Left colon (tissue), 2 donors: ENCODE results near the gene TSKS. TPM values are rescaled to one million over a fixed set of nuclear protein-coding genes. Genes with fewer than 3 reads are reported as not detected.

Experiments
- ATAC-seq: fragments of 200-7000 bp; cut with Tn5 transposase; one replicate; pipeline ENCODE4 v1.9.1; 2020; ENCODE audit warnings: mild to moderate bottlenecking, moderate library complexity
- DNase-seq, 2 donors: peaks; one replicate each; pipeline ENCODE4 v3.0.0-alpha.2; 2020
- intact Hi-C, 2 donors: fragments of 100-400 bp; cut with DNase I in 1 of 2; cut with micrococcal nuclease in 1 of 2; formaldehyde crosslinking; loops; one replicate each; pipeline versions ENCODE4 v1.11.2 to v1.14.0; 2022; cut with DNase I, micrococcal nuclease
- total RNA-seq, 2 donors: library from RNA; stranded (reverse); fragmentation: NEBNext Ultra II Directional; extraction: Animal tissue kit (Norgen Biotek cat#: 25700); gene quantifications; one replicate each; pipeline ENCODE4 v1.2.1, GENCODE V29; 2021
- donor health status: DM: no; HTN: no; CAD: no.
- donor health status: DM: yes; HTN: yes; CAD: no.

TSKS gene
- total RNA-seq, 2 donors from 2014 or later = 0.21 to 0.22 TPM

DNA sequence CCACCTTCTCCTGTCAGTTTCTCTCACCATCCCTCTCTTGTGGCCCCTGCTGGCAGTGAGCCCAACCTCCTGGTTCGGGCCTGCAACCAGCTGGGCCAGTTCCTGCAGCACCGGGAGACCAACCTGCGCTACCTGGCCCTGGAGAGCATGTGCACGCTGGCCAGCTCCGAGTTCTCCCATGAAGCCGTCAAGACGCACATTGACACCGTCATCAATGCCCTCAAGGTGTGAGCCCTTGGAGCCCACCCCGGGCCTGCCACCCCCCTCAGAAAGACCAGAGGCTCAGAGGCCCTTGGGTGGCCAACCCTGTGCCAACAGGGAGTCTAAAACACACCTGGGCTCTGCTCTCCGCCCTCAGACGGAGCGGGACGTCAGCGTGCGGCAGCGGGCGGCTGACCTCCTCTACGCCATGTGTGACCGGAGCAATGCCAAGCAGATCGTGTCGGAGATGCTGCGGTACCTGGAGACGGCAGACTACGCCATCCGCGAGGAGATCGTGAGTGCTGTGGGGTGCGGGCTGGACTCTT lies 36.2 kb upstream of the TSKS start:
- intact Hi-C loops = no loop called here
- DNase-seq (no peak), ATAC-seq (no peak)

DNA sequence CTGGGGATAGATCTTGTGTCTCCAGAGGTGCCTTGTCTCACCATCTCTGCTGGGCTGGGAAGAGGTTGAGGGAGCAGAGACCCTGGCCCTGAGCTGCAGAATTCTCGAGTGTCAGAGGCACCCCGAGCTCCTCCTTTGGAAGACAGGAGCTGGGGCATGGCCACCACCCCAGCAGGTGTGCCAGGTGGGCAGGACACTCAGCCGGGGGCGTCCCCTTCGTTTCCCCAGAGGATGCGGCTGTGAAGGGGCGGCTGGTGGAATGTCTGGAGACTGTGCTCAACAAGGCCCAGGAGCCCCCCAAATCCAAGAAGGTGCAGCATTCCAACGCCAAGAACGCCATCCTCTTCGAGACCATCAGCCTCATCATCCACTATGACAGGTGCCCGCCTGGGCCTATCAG lies 35.5 kb upstream of the TSKS start:
- intact Hi-C loops = no loop called here
- DNase-seq = no peak
- ATAC-seq = no peak

DNA sequence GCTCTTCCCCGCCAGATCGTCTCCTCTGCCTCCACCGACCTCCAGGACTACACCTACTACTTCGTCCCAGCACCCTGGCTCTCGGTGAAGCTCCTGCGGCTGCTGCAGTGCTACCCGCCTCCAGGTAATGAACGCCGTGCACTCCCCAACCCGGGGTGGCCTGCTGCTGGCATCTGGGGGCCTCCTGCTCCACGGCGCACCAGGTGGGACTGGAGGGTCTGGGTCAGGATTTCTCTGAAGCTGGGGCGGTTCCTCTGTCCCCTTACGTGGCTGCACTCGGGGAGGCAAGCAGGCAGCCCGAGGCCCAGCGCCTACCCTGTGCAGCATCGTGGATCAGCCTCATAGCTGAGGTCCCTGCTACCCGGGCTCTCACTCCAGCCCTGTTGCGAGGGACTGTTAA lies 32.5 kb upstream of the TSKS start:
- ATAC-seq (no peak), DNase-seq (no peak)
- intact Hi-C loops = no loop called here

DNA sequence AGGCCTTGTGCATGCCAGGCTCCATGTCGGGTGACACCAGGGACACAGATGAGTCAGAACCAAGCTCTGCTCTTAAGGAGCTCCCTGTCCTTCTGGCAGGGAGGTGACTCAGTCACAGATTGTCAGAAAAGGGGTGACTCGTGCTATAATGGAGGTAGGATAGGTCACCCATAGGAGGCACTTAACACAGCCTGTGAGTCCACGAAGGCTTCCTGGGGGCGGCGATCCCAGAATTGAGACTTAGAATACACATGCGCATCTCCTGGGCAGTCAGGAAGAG lies 30.4 kb upstream of the TSKS start:
- ATAC-seq = no peak
- intact Hi-C loops = no loop called here

DNA sequence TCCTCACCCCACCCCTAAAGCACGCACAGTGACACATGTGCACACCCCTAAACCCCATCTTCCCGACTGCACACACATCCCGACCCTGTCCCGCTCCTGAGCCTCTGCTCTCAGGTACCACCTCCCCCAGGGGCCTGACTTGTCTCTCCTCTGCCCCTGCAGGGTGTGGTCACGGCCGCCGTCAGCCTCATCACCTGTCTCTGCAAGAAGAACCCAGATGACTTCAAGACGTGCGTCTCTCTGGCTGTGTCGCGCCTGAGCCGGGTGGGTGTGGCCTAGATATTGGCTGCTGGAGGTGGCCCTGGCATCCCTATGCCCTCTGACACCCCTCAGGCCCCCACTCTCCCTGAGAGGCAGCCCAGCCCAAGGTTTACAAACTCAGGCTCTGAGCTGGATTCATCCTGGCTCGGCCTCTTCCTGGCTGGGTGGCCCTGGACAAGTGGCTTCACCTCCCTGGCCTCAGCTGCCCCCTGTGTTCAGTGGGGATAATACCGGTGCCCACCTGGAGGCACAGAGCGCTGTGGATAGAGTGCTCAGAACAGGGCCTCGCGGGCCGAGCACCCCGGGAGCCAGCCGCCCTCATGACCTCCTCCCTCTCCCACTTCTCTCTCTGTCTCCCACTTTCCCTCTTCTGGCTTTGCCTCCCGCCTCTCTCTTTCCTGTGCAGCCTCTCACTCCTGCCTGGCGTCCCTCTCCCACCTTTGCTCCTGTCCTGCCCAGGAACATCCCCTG lies 29.9 kb upstream of the TSKS start:
- ATAC-seq = no peak
- intact Hi-C loops = no loop called here

More for the DNA sequence above, 30.4 kb upstream of the TSKS start:
- DNase-seq = no peak

DNA sequence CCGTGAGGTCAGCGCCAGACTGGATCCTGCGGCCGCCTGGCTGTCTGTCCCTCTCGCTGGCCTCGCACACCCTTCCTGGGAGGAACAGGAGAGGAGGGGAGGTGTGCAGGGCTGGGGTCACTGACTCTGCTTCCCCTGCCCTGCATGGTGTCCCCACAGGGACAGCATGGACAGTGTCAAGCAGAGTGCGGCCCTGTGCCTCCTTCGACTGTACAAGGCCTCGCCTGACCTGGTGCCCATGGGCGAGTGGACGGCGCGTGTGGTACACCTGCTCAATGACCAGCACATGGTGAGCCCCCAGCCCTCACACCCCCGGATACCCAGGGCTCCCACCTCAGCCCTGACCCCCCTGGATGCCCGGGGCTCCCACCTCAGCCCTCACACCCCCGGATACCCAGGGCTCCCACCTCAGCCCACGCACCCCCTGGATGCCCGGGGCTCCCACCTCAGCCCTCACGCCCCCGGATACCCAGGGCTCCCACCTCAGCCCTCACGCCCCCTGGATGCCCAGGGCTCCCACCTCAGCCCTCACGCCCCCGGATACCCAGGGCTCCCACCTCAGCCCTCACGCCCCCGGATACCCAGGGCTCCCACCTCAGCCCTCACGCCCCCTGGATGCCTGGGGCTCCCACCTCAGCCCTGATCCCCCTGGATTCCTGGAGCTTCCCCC lies 28.8 kb upstream of the TSKS start:
- DNase-seq = no peak
- ATAC-seq = no peak
- intact Hi-C loops = no loop called here

More for the DNA sequence above, 29.9 kb upstream of the TSKS start:
- no peak for DNase-seq

DNA sequence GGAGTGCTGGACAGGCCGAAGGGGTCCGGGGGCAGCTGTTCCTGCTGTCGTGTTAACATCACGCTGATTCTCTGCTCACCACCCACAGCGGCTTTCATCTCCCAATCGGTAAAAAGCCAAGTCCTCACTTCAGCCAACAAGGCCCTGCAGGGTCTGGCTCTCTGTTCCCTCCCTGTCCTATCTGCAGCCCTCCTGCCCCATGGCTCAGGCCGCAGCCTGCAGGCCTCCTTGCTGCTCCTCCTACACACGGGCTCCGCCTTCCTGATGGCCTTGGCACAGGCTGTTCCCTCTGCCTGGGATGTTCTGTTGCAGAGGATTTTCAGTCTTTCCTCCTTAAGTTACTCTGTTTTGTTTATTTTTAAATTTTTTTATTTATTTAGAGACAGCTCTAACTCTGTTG lies 27.8 kb upstream of the TSKS start:
- DNase-seq = no peak
- ATAC-seq = no peak
- intact Hi-C loops = no loop called here

DNA sequence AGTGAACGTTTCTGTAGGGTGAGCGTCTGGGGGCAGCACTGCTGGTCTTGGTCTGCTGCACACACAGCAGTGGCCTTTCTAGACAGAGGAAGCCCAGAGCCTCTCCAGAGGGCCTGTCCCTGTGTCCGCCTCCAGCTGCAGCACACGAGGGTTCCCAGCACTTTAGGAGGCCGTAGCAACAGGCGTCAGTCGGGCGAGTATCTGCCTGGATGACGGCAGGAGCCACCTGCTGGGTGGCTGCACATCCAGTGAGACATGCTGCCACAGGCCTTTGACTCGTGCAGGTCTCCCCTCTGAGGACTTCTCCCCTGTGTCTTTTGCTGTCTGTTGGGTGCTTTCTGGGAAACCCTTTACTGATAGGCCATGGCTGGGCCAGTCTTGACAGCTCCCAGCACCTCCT lies 25.8 kb upstream of the TSKS start:
- ATAC-seq (no peak), DNase-seq (no peak)
- intact Hi-C loops = no loop called here

DNA sequence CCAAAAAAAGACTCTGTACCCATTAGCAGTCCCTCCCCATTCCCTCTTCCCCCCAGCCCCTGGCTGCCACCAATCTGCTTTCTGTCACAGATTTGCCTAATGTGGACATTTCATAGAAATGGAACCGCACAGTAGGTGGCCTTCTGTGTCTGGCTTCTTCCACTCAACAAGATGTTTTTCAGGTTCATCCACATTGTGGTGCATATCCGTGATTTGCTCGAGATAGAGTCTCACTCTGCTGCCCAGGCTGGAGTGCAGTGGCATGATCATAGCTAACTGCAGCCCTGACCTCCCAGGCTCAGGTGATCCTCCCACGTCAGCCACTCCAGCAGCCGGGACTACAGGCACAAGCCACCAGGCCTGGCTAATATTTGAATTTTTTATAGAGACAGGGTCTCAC lies 24.6 kb upstream of the TSKS start:
- intact Hi-C loops = no loop called here
- DNase-seq (no peak), ATAC-seq (no peak)

DNA sequence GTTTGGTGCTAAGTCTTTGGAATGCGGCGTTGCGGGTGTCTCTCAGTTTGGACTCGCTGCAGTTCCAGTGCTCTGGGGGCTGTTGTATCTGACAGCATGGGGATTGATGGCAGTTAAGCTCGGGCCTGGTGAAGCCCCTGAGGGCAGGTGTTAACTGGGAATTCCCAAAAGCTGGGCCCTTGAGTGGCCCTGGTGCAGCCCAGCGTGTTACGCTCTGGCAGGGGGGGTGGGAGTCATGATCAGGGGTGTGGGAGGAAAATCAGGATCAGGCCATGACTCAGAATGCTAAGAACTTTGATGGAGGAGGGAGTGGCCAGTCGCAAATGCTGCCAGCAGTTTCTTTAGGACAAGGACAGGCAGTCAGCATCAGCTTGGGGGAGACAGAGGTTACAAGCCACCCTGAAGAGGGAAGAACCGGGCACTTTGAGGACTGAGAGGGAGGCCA lies 23.3 kb upstream of the TSKS start:
- DNase-seq (no peak), ATAC-seq (peak; percentile 13)
- intact Hi-C loops = no loop called here

DNA sequence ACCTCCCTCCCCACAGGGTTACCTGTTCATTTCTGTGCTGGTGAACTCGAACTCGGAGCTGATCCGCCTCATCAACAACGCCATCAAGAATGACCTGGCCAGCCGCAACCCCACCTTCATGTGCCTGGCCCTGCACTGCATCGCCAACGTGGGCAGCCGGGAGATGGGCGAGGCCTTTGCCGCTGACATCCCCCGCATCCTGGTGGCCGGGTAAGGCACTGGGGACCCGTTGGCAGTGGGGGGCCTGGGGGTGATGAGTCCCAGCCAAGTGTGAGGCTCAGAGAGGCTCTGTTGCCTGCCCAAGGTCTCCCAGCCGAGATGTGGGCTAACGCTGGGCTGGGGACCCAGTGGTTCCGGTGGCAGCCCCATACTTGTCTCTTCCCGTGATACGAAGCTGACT lies 19.4 kb upstream of the TSKS start:
- DNase-seq (no peak), ATAC-seq (no peak)
- intact Hi-C loops = no loop called here

DNA sequence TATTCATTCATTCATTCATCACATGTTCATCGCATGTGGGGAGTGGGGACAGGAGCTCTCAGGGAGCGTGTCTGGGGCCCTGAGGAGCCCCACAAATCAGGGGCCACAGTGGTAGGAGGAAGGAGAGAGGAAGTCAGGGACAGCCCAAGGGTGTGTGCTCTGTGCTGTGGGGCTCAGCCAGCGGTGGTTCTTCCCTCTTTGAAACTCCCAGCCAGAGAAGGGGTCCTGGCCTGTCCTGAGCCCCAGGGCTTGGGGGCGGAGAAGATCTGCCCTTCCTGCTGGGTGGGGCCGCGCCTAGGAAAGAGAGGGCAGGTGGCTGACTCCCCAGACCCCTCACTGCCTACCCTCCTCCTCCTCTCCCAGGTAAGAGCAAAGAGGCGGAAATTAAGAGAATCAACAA lies 18.3 kb upstream of the TSKS start:
- DNase-seq (no peak), ATAC-seq (no peak)
- intact Hi-C loops = no loop called here

DNA sequence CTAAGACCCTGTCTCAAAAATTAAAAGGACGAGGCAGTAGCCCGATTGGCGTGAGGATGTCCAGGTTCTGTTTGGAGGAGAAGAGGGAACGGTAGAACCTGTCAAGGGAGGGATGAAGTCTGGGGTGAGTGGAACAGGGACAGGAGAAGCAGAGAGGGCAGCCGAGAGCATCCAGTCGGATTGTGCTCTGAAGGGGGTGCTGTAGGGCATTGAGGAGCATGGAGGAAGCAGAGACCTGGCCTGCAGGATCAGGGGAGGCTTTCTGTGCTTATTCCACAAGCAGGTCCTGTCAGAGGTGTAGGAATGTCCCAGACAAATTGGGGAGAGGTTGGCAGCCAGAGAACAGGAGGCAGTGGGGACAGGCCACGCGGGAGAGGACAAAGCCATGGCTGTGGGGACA lies 17.8 kb upstream of the TSKS start:
- DNase-seq = no peak
- no peak for ATAC-seq
- intact Hi-C loops = no loop called here

DNA sequence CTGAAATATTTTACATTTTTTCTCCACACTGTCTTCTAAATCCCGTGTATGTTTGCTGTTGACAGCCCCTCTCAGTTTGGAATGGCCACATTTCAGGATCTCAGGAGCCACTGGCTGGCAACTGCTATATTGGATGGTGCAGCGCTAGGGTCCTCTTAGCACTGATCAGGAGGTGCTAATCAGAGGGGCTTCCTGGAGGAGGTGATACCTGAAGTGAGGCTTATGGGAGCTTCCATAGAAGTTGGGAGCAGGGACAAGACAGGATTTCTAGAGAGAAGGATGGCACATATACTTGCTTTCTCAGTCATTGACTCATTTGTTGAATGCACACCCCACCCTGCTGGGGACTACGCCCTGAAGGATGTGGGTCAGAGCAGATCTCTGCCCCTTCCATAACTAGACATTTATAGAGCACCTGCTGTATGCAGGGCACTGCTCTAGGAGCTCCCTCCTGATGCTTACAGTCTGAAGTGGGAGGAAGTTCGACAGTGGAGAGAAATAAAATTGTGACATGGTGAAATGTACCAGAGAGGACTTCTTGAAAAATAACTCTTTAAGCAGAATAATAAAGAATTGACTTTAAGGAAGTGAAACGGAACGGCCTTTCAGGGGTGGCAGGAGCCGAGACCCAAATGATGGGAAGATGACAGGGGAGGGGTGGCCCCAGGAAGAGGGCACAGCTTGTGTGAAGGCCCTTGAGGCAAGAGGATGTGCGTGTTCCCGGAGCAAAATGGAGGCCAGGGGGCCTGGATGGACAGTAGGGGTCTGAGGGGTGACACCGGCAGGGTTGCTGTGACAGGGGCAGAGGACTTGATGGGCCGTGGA lies 16.8 kb upstream of the TSKS start:
- no peak for ATAC-seq
- DNase-seq = no peak
- intact Hi-C loops = no loop called here

DNA sequence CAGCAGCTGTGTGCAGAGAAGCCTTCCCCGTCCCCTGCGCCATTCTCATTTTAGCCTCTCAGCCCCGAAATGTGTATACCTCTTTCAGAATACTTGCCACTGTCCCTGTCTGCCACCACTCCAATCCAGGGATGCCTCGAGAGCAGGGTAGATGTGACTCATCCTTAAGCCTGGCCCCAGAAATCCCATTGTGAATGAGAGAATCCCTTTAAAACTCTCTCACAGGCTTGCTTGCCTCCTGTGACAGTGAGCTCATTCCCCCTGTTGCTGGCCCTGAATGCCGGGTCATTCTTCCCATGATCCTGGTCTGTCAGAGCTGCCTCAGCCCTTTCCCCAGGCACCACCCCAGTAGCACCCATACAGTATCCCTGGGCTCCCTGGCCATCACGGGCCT lies 13.3 kb upstream of the TSKS start:
- intact Hi-C loops = no loop called here
- ATAC-seq = no peak
- no peak for DNase-seq

DNA sequence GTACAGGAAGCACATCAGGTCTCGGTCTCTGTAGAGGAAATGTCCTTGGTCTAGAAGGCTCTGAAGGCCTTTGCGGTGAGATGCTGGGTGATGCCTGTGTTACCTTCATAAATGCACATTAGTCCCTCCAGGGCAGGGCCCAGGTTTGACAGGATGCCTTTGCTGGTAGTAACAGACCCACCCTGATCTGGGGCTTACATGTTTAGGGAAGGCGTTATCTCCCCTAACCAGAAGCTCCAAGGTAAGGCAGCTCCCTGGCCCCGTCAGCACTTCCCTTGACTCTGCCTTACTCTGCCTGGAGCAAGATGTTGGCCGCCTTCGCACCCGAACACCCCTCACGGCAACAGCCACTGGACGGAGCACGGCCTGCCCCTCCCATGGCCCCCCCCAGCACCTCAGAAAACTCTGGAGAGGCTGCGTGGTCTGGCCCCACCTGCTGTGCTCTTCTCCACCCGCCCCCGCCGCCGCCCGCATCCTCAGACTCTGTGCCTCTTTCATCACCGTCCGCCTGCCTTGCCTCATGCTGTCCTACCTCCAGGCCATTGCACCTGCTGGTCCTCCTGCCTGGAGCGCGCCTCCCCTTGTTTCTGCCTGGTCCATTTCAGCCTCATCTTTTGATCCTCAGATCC lies 12.8 kb upstream of the TSKS start:
- ATAC-seq = no peak
- intact Hi-C loops = no loop called here

DNA sequence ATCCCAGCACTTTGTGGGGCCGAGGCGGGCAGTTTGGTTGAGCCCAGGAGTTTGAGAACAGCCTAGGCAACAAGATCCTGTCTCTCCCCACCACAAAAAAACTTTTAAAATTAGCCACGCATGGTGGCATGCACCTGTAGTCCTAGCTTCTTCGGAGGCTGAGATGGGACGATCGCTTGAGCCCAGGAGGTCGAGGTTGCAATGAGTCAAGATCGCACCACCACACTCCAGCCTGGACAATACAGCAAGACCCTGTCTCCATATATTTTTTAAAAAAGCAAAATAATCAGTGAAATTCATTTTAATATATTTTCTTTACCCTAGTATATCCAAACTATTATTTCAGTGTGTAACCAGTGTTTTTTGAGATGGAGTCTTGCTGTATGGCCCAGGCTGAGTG lies 11.9 kb upstream of the TSKS start:
- intact Hi-C loops = no loop called here
- no peak for DNase-seq
- ATAC-seq = no peak

More for the DNA sequence above, 12.8 kb upstream of the TSKS start:
- DNase-seq = no peak

DNA sequence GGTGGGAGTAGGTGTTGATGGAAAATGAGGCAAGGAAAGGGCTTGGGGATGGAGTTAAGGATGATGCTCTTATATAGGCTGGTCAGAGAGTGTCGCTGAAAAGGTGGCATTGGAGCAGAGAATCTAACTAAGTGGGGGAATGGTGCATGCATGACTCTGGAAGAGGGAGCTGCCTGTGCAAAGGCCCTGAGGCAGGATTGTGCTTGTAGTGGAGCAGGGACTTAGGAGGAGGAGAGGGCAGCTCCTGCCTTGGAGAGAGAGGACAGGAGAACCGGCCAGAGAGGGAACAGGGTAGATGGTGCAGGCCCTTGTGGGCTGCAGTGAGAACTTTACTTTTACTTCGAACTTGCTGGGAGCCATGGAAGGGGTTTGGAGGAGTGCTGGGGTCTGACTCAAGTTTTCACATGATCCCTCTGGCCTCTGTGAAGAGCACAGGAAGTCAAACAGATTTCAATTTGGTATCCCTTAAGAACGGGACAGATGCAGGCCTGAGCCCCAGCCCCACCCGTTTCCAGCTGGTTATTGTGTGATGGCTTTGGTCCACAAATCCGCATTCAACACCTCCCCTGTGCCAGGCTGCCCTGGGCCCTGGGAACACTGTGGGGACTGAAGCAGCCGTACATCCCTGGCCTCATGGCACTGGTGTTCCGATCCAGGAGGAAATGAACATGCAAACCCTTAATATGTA lies 10.7 kb upstream of the TSKS start:
- intact Hi-C loops = no loop called here
- no peak for DNase-seq
- ATAC-seq = no peak

DNA sequence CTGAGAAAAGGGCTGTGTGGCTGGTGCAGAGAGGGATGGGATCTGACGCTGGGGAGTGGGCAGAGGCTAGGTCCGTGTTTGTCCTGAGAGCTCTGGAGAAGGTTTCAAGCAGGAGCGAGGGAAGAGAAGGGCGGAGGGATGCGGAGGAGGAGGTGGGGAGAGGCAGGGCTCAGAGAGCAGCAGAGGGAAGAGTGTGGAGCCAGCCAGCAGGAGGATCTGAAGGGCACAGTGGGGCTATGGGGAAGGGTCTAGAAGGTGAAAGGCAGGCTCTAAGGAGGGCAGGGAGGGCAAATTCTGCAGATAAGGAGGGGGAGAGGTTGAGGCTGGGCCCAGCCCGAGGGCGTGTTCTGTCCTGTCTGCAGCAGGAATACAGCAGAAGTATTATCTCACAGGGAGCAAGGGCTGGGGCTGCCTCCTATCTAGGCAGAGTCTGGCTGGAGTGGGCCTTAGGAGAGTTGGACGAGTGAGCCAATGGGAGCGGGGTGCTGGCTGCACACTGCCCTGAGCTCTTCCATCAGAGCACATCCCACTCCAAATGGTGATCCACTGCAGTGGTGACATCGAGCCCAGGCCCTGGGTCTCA lies 9.8 kb upstream of the TSKS start:
- peak; percentile 12 for ATAC-seq
- DNase-seq = no peak
- intact Hi-C loops = no loop called here
